Stomach smooth muscle (tissue), 2 donors: ENCODE measurements around the gene CPEB3.

Source experiments
- H3K27ac ChIP-seq: one replicate; pipeline ENCODE4 v1.7.0; 2013; ENCODE audit warnings: mild to moderate bottlenecking, low read length, inconsistent platforms
- H3K27me3 ChIP-seq, 2 donors: one replicate each; pipeline ENCODE4 v1.7.0; 2013; ENCODE audit warnings: low read length in 2 of 2; ENCODE audit not compliant: insufficient read depth in 2 of 2, control insufficient read depth in 1 of 2
- H3K36me3 ChIP-seq, 2 donors: one replicate each; pipeline ENCODE4 v1.7.0; 2013; ENCODE audit warnings: low read length in 2 of 2; ENCODE audit not compliant: control insufficient read depth in 2 of 2, insufficient read depth in 2 of 2
- H3K4me1 ChIP-seq: one replicate; pipeline ENCODE4 v1.7.0; 2013; ENCODE audit warnings: low read length; ENCODE audit not compliant: control insufficient read depth, insufficient read depth
- H3K4me3 ChIP-seq, 2 donors: one replicate each; pipeline ENCODE4 v1.7.0; 2013; ENCODE audit warnings: low read length in 2 of 2
- H3K9ac ChIP-seq, 2 donors: one replicate each; pipeline ENCODE4 v1.7.0; 2013; ENCODE audit warnings: low read length in 2 of 2, mild to moderate bottlenecking in 1 of 2
- H3K9me3 ChIP-seq, 2 donors: one replicate each; pipeline ENCODE4 v1.7.0; 2013; ENCODE audit warnings: low read length in 2 of 2; ENCODE audit not compliant: control insufficient read depth in 2 of 2
- donor health status: healthy.
- donor health status: Pancreatic carcinoma.

CPEB3 gene

GRCh38 chr10:92265687-92266258 lies 25.1 kb downstream of the CPEB3 start:
- no peaks in the 10 kb centered on the region for H3K9me3 ChIP-seq
- H3K27ac ChIP-seq = no peak overlapping the region
- no peak overlapping the region for H3K4me3 ChIP-seq
- H3K27me3 ChIP-seq = no peaks in the 10 kb centered on the region
- H3K36me3 ChIP-seq = no peaks in the 10 kb centered on the region
- H3K4me1 ChIP-seq = peaks cover 4% of the 10 kb centered on the region
- H3K9ac ChIP-seq = no peak overlapping the region

GRCh38 chr10:92264249-92264648 lies 26.6 kb downstream of the CPEB3 start:
- H3K9me3 ChIP-seq = no peaks in the 10 kb centered on the region
- H3K9ac ChIP-seq = no peak overlapping the region
- H3K36me3 ChIP-seq = no peaks in the 10 kb centered on the region
- no peak overlapping the region for H3K27ac ChIP-seq
- H3K4me1 ChIP-seq = peaks cover 4% of the 10 kb centered on the region
- no peaks in the 10 kb centered on the region for H3K27me3 ChIP-seq
- H3K4me3 ChIP-seq = no peak overlapping the region

GRCh38 chr10:92263396-92263795 lies 27.5 kb downstream of the CPEB3 start:
- Histone ChIP-seq H3K9ac (no peak overlapping the region), H3K27me3 (no peaks in the 10 kb centered on the region), H3K27ac (no peak overlapping the region), H3K4me1 (peaks cover 4% of the 10 kb centered on the region), H3K9me3 (no peaks in the 10 kb centered on the region), H3K36me3 (no peaks in the 10 kb centered on the region), H3K4me3 (no peak overlapping the region)

GRCh38 chr10:92248566-92248965 lies 42.3 kb downstream of the CPEB3 start:
- H3K27ac ChIP-seq = no peak overlapping the region
- no peaks in the 10 kb centered on the region for H3K27me3 ChIP-seq
- no peak overlapping the region for H3K9ac ChIP-seq
- no peaks in the 10 kb centered on the region for H3K4me1 ChIP-seq
- no peaks in the 10 kb centered on the region for H3K36me3 ChIP-seq
- no peaks in the 10 kb centered on the region for H3K9me3 ChIP-seq
- H3K4me3 ChIP-seq = no peak overlapping the region

GRCh38 chr10:92244796-92245195 lies 46.1 kb downstream of the CPEB3 start:
- H3K9ac ChIP-seq = no peak overlapping the region
- H3K4me1 ChIP-seq = peaks cover 3% of the 10 kb centered on the region
- no peaks in the 10 kb centered on the region for H3K36me3 ChIP-seq
- no peaks in the 10 kb centered on the region for H3K27me3 ChIP-seq
- H3K4me3 ChIP-seq = no peak overlapping the region
- H3K9me3 ChIP-seq = no peaks in the 10 kb centered on the region
- no peak overlapping the region for H3K27ac ChIP-seq

- Histone ChIP-seq H3K36me3 (no peaks in the 10 kb centered on the region), H3K9ac (peak overlapping the region; percentile 58 to 74), H3K27ac (no peak overlapping the region), H3K27me3 (no peaks in the 10 kb centered on the region), H3K4me1 (peaks cover 11% of the 10 kb centered on the region), H3K9me3 (no peaks in the 10 kb centered on the region), H3K4me3 (peak overlapping the region; percentile 56 to 58)
Measured at GRCh38 chr10:92242910-92243671, 47.8 kb downstream of the CPEB3 start.

GRCh38 chr10:92242380-92242779 lies 48.5 kb downstream of the CPEB3 start:
- Histone ChIP-seq H3K9ac (peak overlapping the region in 1 of 2 donors; percentile 14), H3K9me3 (no peaks in the 10 kb centered on the region), H3K27ac (no peak overlapping the region), H3K27me3 (no peaks in the 10 kb centered on the region), H3K36me3 (no peaks in the 10 kb centered on the region), H3K4me1 (peaks cover 13% of the 10 kb centered on the region), H3K4me3 (no peak overlapping the region)

- H3K9me3 ChIP-seq = no peaks in the 10 kb centered on the region
- no peaks in the 10 kb centered on the region for H3K27me3 ChIP-seq
- H3K4me3 ChIP-seq = peak overlapping the region; percentile 86 to 87
- H3K27ac ChIP-seq = peak overlapping the region; percentile 84
- H3K9ac ChIP-seq = peak overlapping the region; percentile 71 to 75
- peaks cover 13% of the 10 kb centered on the region for H3K4me1 ChIP-seq
- H3K36me3 ChIP-seq = no peaks in the 10 kb centered on the region
Measured at GRCh38 chr10:92241501-92241900, 49.4 kb downstream of the CPEB3 start.

- Histone ChIP-seq H3K36me3 (no peaks in the 10 kb centered on the region), H3K27me3 (no peaks in the 10 kb centered on the region), H3K9ac (peak overlapping the region; percentile 71 to 75), H3K9me3 (no peaks in the 10 kb centered on the region), H3K4me3 (peak overlapping the region; percentile 86 to 87), H3K4me1 (peaks cover 13% of the 10 kb centered on the region), H3K27ac (peak overlapping the region; percentile 84)
Measured at GRCh38 chr10:92241158-92241500, 49.7 kb downstream of the CPEB3 start.

- no peaks in the 10 kb centered on the region for H3K9me3 ChIP-seq
- no peaks in the 10 kb centered on the region for H3K36me3 ChIP-seq
- peak overlapping the region; percentile 84 for H3K27ac ChIP-seq
- peaks cover 13% of the 10 kb centered on the region for H3K4me1 ChIP-seq
- peak overlapping the region; percentile 71 to 75 for H3K9ac ChIP-seq
- peak overlapping the region; percentile 86 to 87 for H3K4me3 ChIP-seq
- no peaks in the 10 kb centered on the region for H3K27me3 ChIP-seq
Measured at GRCh38 chr10:92240289-92241157, 50.4 kb downstream of the CPEB3 start.
